GM12878 (cell line): Measurements from ENCODE around the gene MCTP2. TPM values are rescaled to one million over a fixed set of nuclear protein-coding genes. Genes with fewer than 3 reads are reported as not detected.

Experiments used
- ATAC-seq: fragments of 200-7000 bp; cut with Tn5 transposase; 3 replicates; pipeline ENCODE4 v1.9.1; 2020; ENCODE audit warnings: mild to moderate bottlenecking, moderate library complexity
- BruUV-seq: library from RNA; stranded (reverse); fragments of 400-500 nt; replicated peaks from 2 replicates; lab custom pipeline; 2021; lab: Mats Ljungman, UMichigan
- CTCF ChIA-PET: fragments of 300-600 bp; sonication (Branson Sonifier 250); formaldehyde crosslinking; extraction: SDS; loops from one replicate; lab custom pipeline; 2021; ENCODE audit warnings: inconsistent platforms; lab: Yijun Ruan, JAX
- POLR2A ChIA-PET: fragments of 350-600 bp; formaldehyde crosslinking; extraction: SDS; loops from one replicate; lab custom pipeline; 2021; ENCODE audit warnings: inconsistent platforms; lab: Charles Lee
- RAD21 ChIA-PET: fragments of 300-600 bp; sonication (Branson Sonifier 250); formaldehyde crosslinking; loops from one replicate; lab custom pipeline; 2023; ENCODE audit warnings: antibody characterized with exemption; ENCODE audit not compliant: unreplicated experiment; lab: Charles Lee
- SMC1A ChIA-PET: fragments of 300-600 bp; sonication (Branson Sonifier 250); formaldehyde crosslinking; loops from one replicate; lab custom pipeline; 2023; ENCODE audit not compliant: unreplicated experiment, uncharacterized antibody; lab: Charles Lee
- DNase-seq: peaks from one replicate; pipeline ENCODE4 v3.0.0-alpha.2; 2011; ENCODE audit warnings: low read depth, low spot score
- FAIRE-seq: peaks from 3 replicates; lab custom pipeline; 2011; peaks lifted over from hg19 to GRCh38; lab: Jason Lieb, UNC
- H2AFZ ChIP-seq: 2 replicates; pipeline ENCODE4 v1.6.0; 2011; ENCODE audit warnings: low read depth, low read length, control low read depth; ENCODE audit not compliant: control insufficient read depth
- H3K27ac ChIP-seq: 2 replicates; pipeline ENCODE4 v1.5.1; 2011; ENCODE audit warnings: control low read depth; ENCODE audit not compliant: control insufficient read depth, insufficient read depth
- H3K27me3 ChIP-seq, 2 experiments: replicated peaks in 1 of 2; 2 replicates each; pipeline versions ENCODE4 v1.6.0 to v1.6.1; 2011; ENCODE audit warnings: low read length in 1 of 2; ENCODE audit not compliant: control insufficient read depth in 2 of 2, insufficient read depth in 2 of 2
- H3K36me3 ChIP-seq, 2 experiments: 2 replicates each; pipeline ENCODE4 v1.5.1; 2011; ENCODE audit warnings: low read length in 1 of 2; ENCODE audit not compliant: control insufficient read depth in 2 of 2, insufficient read depth in 2 of 2
- H3K4me1 ChIP-seq: 2 replicates; pipeline ENCODE4 v1.6.1; 2011; ENCODE audit warnings: mild to moderate bottlenecking, low read length, moderate library complexity, mixed read lengths; ENCODE audit not compliant: control insufficient read depth, insufficient read depth
- H3K4me2 ChIP-seq: 2 replicates; pipeline ENCODE4 v1.6.0; 2011; ENCODE audit warnings: control low read depth; ENCODE audit not compliant: control insufficient read depth, insufficient read depth
- H3K4me3 ChIP-seq: fragments of 200-600 bp; sonication (generic); 2 replicates; pipeline ENCODE4 v1.5.1; 2016
- H3K79me2 ChIP-seq: 2 replicates; pipeline ENCODE4 v1.6.0; 2011; ENCODE audit warnings: low read length; ENCODE audit not compliant: control insufficient read depth, insufficient read depth
- H3K9ac ChIP-seq: 2 replicates; pipeline ENCODE4 v1.8.0; 2011; ENCODE audit warnings: low read length, control low read depth, mixed read lengths; ENCODE audit not compliant: control insufficient read depth, insufficient read depth
- H3K9me3 ChIP-seq: replicated peaks from 3 replicates; pipeline ENCODE4 v1.5.1; 2011; ENCODE audit warnings: mild to moderate bottlenecking, low read length; ENCODE audit not compliant: control insufficient read depth, insufficient read depth
- H4K20me1 ChIP-seq: 2 replicates; pipeline ENCODE4 v1.6.0; 2011; ENCODE audit not compliant: control insufficient read depth, insufficient read depth
- BHLHE40 ChIP-seq, 2 experiments: fragments of 450-650 bp in 1 of 2; IDR thresholded peaks; 2 replicates each; pipeline ENCODE4 v1.6.1; 2011 to 2017; ENCODE audit warnings: low read depth in 2 of 2, borderline replicate concordance in 1 of 2, improper control_type of control experiment in 1 of 2, low read length in 1 of 2, mild to moderate bottlenecking in 1 of 2
- IKZF1 ChIP-seq: fragments of 450-650 bp; conservative IDR thresholded peaks from 2 replicates; pipeline ENCODE4 v1.6.1; 2017; ENCODE audit warnings: antibody characterized with exemption, mild to moderate bottlenecking
- IKZF2 ChIP-seq, 2 experiments: fragments of 450-650 bp; IDR thresholded peaks; 2 replicates each; pipeline ENCODE4 v1.6.1; 2017; ENCODE audit warnings: mild to moderate bottlenecking in 2 of 2, moderate library complexity in 2 of 2
- IRF5 ChIP-seq: fragments of 450-650 bp; IDR thresholded peaks from 2 replicates; pipeline ENCODE4 v1.6.1; 2017; ENCODE audit warnings: borderline replicate concordance
- MEF2B ChIP-seq: fragments of 450-650 bp; IDR thresholded peaks from 2 replicates; pipeline ENCODE4 v1.6.1; 2018; ENCODE audit warnings: mild to moderate bottlenecking, moderate library complexity; ENCODE audit not compliant: partially characterized antibody, poor library complexity, severe bottlenecking
- MTA2 ChIP-seq: fragments of 450-650 bp; IDR thresholded peaks from 2 replicates; pipeline ENCODE4 v1.6.1; 2016; ENCODE audit warnings: low read depth, mild to moderate bottlenecking, moderate library complexity
- PKNOX1 ChIP-seq: fragments of 450-650 bp; IDR thresholded peaks from 2 replicates; pipeline ENCODE4 v1.6.1; 2016; ENCODE audit warnings: mild to moderate bottlenecking
- POLR2AphosphoS2 ChIP-seq: IDR thresholded peaks from 2 replicates; pipeline ENCODE4 v1.6.1; 2011; ENCODE audit warnings: low read depth, mild to moderate bottlenecking, low read length, improper control_type of control experiment, moderate library complexity
- SPI1 ChIP-seq: IDR thresholded peaks from 2 replicates; pipeline ENCODE4 v1.6.1; 2011; ENCODE audit warnings: low read depth, mild to moderate bottlenecking, low read length, moderate library complexity, borderline replicate concordance; ENCODE audit not compliant: insufficient read depth
- TBL1XR1 ChIP-seq: IDR thresholded peaks from 2 replicates; pipeline ENCODE4 v1.6.1; 2012; ENCODE audit warnings: low read depth, low read length, improper control_type of control experiment
- WGBS: methylation state at CpG from one replicate; pipeline ENCODE4 v1.1.6; 2016; ENCODE audit warnings: low lambda C conversion rate; ENCODE audit not compliant: insufficient replicate concordance, insufficient coverage; ENCODE audit errors: missing lambda C conversion rate; 5-methylcytosine and 5-hydroxymethylcytosine counted together
- in situ Hi-C: fragments of 300-500 bp; cut with MboI; formaldehyde crosslinking; loops from 9 replicates; pipeline ENCODE4 v1.14.3; 2018; ENCODE audit warnings: mixed read lengths
- intact Hi-C: fragments of 100-400 bp; cut with micrococcal nuclease; formaldehyde crosslinking; loops from one replicate; pipeline ENCODE4 v1.14.2; 2022; ENCODE audit not compliant: unreplicated experiment
- polyA plus RNA-seq, 11 experiments: library from polyadenylated mRNA; depleted of rRNA in 4 of 11; unstranded in 6 of 11; stranded (reverse) in 5 of 11; fragments of >200 nt; fragmentation: Nextera tagmentation in 4 of 11; fragmentation: Illumina TruSeq in 1 of 11; extraction: Ambion mirVana in 4 of 11; extraction: Trizol in 1 of 11; gene quantifications; 1 replicate in 1 of 11; 2 replicates in 10 of 11; pipeline versions ENCODE4 v1.2.1 to v1.2.3, GENCODE V29; 2011 to 2016; ENCODE audit warnings: inconsistent platforms in 2 of 11, missing spikeins in 2 of 11, low read depth in 1 of 11
- total RNA-seq, 4 experiments: library from RNA; depleted of rRNA in 3 of 4; stranded (reverse); fragments of >200 nt in 3 of 4; fragmentation: Illumina TruSeq in 1 of 4; extraction: Trizol in 1 of 4; gene quantifications; 2 replicates each; pipeline versions ENCODE4 v1.2.1 to v1.2.3, GENCODE V29; 2013 to 2021

Gene MCTP2
- total and polyA plus RNA-seq, 10 of the 15 experiments (the other 5 are each of a cell fraction or from before 2014, with no cell fraction given) = 0.24 to 48.5 (median 0.88) TPM

- TF ChIP-seq POLR2AphosphoS2 = no peak
- TF ChIP-seq, all 136 proteins: peak for 0
These were observed 246.7 kb downstream of the MCTP2 start (continued) for GRCh38 chr15:94477913-94478553.

DNA sequence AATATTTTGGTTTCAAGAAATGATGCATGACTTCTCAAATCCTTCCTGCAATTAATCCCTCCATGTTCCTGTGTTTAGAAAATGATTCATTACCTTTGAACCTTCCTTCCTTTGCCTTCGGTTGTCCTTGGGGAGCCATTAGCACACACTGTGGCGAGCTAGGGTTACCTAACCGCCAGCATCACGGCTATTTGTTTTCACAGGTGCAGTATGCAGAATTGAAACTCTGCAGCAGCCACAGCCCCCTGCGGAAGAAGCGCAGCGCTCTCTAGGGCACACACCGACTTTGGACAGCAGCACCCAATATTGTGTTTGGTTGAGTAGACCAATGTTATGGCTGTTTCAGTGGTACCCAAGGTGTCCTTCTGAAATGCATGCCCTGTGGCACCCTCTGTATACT is 247.4 kb downstream of the MCTP2 start:
- ChIA-PET RAD21 (no interaction called here), SMC1A (interaction anchor here (1.0 to 2.3 kb wide), 3 partner anchors 15 to 389 kb away, joined by 3 to 11 read pairs (median 3); no protein-coding TSS in a partner anchor), CTCF (interaction anchor here (1.0 kb wide), 1 partner anchor 145 kb away, joined by 3 read pairs; no protein-coding TSS in a partner anchor), POLR2A (no interaction called here)
- no peak overlapping the region for H2AFZ ChIP-seq
- H3K4me1 ChIP-seq = no peaks in the 10 kb centered on the region
- no peaks in the 10 kb centered on the region for H3K79me2 ChIP-seq
- no peak overlapping the region for H3K27ac ChIP-seq
- BruUV-seq = no TSS peak
- H3K36me3 ChIP-seq = no peaks in the 10 kb centered on the region
- no peak overlapping the region for H3K9ac ChIP-seq
- H3K4me3 ChIP-seq = no peak overlapping the region
- intact Hi-C loops = no loop called here
- FAIRE-seq = no peak
- 0 out of 2 replicates have a peak, but pooled peaks have one; percentile 27 for TF ChIP-seq IKZF1
- peak; percentile 53; the same call in 1 of the 2 replicates for TF ChIP-seq SPI1
- TF ChIP-seq MTA2 = peak; percentile 55; the same call in 1 of the 2 replicates
- TF ChIP-seq TBL1XR1 = no peak
- no peak for TF ChIP-seq IRF5
- peak; percentile 34 to 43; a peak in 2 of 4 replicates for TF ChIP-seq IKZF2 (IDR thresholded peaks at IDR 0.05)
- TF ChIP-seq BHLHE40 (IDR thresholded peaks at IDR 0.05; ENCODE audit: borderline replicate concordance in 1 of 2, low read depth in 2 of 2, low read length in 1 of 2) = peak in 1 of 2 experiments; percentile 24; a peak in 1 of 4 replicates
- no peak for TF ChIP-seq PKNOX1
- peak; percentile 64 for TF ChIP-seq MEF2B
- in situ Hi-C loops = no loop called here
- no peaks in the 10 kb centered on the region for H4K20me1 ChIP-seq
- H3K9me3 ChIP-seq = no peaks in the 10 kb centered on the region
- peak; percentile 79 for ATAC-seq
- peak; percentile 1 for DNase-seq
- 21% methylated on average over 8 of the region's 8 CpGs for WGBS
- no peak overlapping the region for H3K4me2 ChIP-seq
- no peaks in the 10 kb centered on the region for H3K27me3 ChIP-seq
